GM10847 (cell line): ENCODE measurements around the gene SMG6.

Source experiments
- POLR2A ChIP-seq: IDR thresholded peaks from 2 replicates; pipeline ENCODE4 v1.6.1; 2011; ENCODE audit not compliant: insufficient read length; ENCODE audit errors: extremely low read depth

The SMG6 gene

GRCh38 chr17:2251098-2251497 is 52.5 kb downstream of the SMG6 start:
- TF ChIP-seq POLR2A = no peak

GRCh38 chr17:2250140-2251095 is 53.2 kb downstream of the SMG6 start:
- no peak for TF ChIP-seq POLR2A

GRCh38 chr17:2247005-2247404 is 56.6 kb downstream of the SMG6 start:
- TF ChIP-seq POLR2A = no peak

GRCh38 chr17:2244545-2245525 is 58.8 kb downstream of the SMG6 start:
- no peak for TF ChIP-seq POLR2A

GRCh38 chr17:2243953-2244352 is 59.6 kb downstream of the SMG6 start:
- TF ChIP-seq POLR2A = no peak

- TF ChIP-seq POLR2A = no peak
Observed at GRCh38 chr17:2241823-2242222, 61.8 kb downstream of the SMG6 start.

GRCh38 chr17:2240541-2240940 is 63.0 kb downstream of the SMG6 start:
- peak; percentile 5 for TF ChIP-seq POLR2A

- peak; percentile 11 for TF ChIP-seq POLR2A
Observed at GRCh38 chr17:2239882-2240430, 63.6 kb downstream of the SMG6 start.

- TF ChIP-seq POLR2A = no peak
Observed at GRCh38 chr17:2239170-2239551, 64.4 kb downstream of the SMG6 start.

GRCh38 chr17:2238432-2239169 is 65.0 kb downstream of the SMG6 start:
- TF ChIP-seq POLR2A = no peak

- no peak for TF ChIP-seq POLR2A
Observed at GRCh38 chr17:2237950-2238349, 65.6 kb downstream of the SMG6 start.

GRCh38 chr17:2237521-2237921 is 66.1 kb downstream of the SMG6 start:
- TF ChIP-seq POLR2A = no peak

- TF ChIP-seq POLR2A = no peak
Observed at GRCh38 chr17:2235792-2236366, 67.7 kb downstream of the SMG6 start.

- TF ChIP-seq POLR2A = no peak
Observed at GRCh38 chr17:2235265-2235664, 68.3 kb downstream of the SMG6 start.

- no peak for TF ChIP-seq POLR2A
Observed at GRCh38 chr17:2233441-2233947, 70.1 kb downstream of the SMG6 start.

GRCh38 chr17:2232244-2232638 is 71.3 kb downstream of the SMG6 start:
- TF ChIP-seq POLR2A = no peak
